NOMO-1 treated with DMSO at 0.1 percent for 48 hours (cell line): Measurements from ENCODE around the gene MRAP2.
"Not testable (repeated sequence)": the region's sequence is repeated elsewhere in the genome, so short reads cannot be mapped to it uniquely, and the experiment has no call there.

Source experiments
- DNase-seq: peaks from one replicate; lab custom pipeline; 2025; ENCODE audit not compliant: unreplicated experiment; lab: John Stamatoyannopoulos, UW

The MRAP2 gene

DNA sequence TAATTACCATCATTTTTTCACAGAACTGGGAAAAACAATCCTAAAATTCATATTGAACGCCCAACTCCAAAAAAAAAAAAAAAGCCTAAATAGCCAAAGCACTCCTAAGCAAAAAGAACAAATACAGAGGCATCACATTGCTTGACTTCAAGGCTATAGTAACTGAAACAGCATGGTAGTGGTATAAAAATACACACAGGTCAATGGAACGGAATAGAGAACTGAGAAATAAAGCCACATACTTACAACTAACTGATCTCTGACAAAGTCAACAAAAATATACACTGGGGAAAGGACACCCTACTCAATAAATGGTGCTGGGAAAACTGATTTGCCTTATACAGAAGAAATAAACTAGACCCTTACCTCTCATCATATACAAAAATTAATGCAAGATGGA lies 89.6 kb downstream of the MRAP2 start:
- DNase-seq = no peak

DNA sequence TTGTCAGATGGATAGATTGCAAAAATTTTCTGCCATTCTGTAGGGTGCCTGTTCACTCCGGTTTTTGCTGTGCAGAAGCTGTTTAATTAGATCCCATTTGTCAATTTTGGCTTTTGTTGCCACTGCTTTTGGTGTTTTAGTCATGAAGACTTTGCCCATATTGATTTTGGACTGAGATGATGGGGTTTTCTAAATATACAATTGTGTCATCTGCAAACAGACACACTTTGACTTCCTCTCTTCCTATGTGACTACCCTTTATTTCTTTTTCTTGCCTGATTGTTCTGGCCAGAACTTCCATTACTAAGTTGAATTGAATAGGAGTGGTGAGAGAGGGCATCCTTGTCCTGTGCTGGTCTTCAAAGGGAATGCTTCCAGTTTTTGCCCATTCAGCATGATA lies 96.0 kb downstream of the MRAP2 start:
- not testable (repeated sequence) for DNase-seq

DNA sequence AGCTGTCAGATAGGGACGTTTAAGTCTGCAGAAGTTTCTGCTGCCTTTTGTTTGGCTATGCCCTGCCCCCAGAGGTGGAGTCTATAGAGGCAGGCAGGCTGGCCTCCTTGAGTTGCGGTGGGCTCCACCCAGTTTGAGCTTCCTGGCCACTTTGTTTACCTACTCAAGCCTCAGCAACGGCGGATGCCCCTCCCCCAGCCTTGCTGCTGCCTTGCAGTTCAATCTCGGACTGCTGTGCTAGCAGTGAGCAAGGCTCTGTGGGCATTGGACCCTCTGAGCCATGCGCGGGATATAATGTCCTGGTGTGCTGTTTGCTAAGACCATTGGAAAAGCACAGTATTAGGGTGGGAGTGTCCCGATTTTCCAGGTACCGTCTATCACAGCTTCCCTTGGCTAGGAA lies 99.8 kb downstream of the MRAP2 start:
- not testable (repeated sequence) for DNase-seq

DNA sequence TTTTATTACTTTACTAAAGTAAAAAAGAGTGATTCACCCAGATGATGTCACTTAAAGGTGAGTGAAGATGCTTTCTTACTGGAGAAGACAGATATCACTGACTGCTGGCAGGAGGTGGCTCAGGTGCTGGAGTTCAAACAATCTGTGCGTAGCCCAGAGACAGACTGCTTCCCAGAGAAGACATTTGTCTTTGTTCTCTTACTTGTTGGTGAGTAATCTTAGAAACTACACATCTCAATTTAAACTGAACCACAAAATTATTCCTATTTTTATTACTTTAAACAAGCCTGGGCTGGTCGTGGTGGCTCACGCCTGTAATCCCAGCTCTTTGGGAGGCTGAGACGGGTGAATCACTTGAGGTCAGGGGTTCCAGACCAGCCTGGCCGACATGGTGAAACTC lies 101.7 kb downstream of the MRAP2 start:
- DNase-seq = no peak

DNA sequence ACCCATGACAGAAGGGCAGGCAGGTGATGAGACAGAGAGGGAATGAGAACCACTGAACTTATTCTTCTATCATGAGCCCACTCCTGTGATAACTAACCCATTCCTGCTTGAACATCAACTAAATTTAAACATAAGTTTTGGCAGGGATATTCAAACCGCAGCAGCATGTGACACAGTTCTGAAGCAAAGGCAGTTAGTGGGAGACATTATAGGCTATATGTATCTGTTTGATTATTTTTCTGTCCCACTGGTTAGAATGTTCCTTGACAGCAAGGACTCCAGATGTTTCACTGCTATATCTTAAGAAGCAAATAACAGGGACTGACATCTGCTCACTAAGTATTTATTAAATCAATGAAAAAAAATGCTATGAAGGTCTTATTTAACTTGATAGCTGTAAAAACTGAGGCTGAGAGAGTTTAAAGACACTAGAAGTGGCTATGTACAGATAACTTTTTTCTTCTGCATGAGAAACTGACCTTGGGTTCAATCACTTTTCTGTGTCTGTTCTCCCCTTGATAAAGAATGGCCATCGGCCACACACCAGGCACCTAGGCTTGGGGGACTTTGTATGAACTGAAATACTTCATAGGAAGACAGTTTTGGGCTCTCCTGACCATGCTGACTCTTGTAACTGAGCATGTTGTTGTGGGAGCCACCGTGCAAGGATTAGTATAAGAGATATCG lies 102.9 kb downstream of the MRAP2 start:
- no peak for DNase-seq

DNA sequence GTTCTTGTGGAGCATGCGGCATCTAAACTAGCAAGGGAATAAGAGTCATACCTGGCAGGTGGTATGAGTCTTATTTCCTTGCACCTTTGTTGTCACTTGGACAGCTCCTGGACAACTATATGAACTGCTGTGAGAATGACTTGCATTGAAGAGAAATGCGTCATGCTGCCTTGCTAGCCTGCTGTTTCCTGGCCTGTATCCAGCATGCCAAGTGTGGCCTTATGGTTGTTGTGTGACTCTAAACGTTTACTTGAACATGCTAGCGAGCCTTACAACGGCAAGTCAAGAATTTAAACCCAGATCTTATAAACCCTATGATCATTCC lies 103.4 kb downstream of the MRAP2 start:
- no peak for DNase-seq

DNA sequence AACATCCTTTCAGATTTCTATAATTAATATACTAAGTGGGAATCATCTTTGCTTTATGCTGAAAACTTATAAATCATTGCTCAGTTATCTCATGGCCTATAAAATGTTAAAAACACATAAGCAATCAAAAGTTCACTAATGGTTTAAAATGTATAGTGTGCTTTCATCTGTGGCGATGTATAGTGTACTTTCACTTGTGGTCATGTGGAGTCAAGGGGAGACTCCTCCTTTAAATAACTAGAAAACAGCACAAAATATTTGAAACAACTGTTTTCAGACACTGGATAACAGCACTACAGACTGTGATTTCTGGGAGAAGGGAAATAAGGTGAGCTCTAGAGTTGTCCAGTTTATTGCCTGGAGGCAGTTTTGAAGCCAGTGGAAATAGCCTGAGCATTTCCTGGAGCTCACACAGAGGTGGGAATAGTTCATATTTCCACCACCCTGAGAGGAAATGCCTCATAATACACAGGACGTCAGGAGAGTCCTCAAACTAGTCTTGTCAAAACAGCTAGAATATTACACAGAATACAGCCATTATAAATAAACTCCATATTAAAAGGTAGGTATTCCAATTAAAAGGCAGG lies 104.5 kb downstream of the MRAP2 start:
- no peak for DNase-seq

DNA sequence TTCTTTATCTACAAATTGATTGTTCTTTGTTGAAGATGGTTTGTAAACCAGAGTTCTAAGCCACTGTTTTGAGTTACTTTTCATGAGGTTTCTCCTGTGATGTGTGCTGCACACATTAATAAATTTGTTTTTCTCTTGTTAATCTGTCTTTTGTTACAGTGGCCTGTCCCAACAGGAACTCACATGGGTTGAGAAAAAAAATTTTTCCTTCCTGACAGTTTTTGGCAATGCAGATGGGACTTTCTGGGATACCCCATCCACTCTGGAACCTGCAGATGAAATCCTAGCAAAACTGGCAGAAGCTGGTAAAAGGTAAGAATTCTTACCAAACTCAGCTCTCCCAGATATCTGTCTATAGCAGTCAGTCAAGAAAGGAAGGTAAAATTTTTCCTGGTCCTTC lies 105.7 kb downstream of the MRAP2 start:
- DNase-seq = no peak
